Esophagus muscularis mucosa (tissue), 3 donors: ENCODE results near the gene MORN5.

Experiments
- CTCF ChIP-seq, 3 experiments: fragments of 200-600 bp in 2 of 3; fragments of 450-650 bp in 1 of 3; sonication (generic) in 2 of 3; IDR thresholded peaks; one replicate each; pipeline ENCODE4 v1.5.1; 2017 to 2019; ENCODE audit warnings: antibody characterized with exemption in 3 of 3, mild to moderate bottlenecking in 2 of 3, moderate library complexity in 1 of 3
- POLR2AphosphoS5 ChIP-seq, 2 donors: sonication (generic); formaldehyde crosslinking; IDR thresholded peaks; one replicate each; pipeline ENCODE4 v1.6.1; 2017; ENCODE audit warnings: antibody characterized with exemption in 2 of 2

- no peak for TF ChIP-seq CTCF (IDR thresholded peaks at IDR 0.05)
- no peak for TF ChIP-seq POLR2AphosphoS5 (IDR thresholded peaks at IDR 0.05)
Observed at GRCh38 chr9:122183501-122183900, 23.8 kb downstream of the MORN5 start.
